Right forelimb (tissue), 1 donor: ENCODE measurements around the gene SPECC1.
"Not testable (repeated sequence)": the region's sequence is repeated elsewhere in the genome, so short reads cannot be mapped to it uniquely, and the experiment has no call there.

Source experiments
- DNase-seq: peaks from one replicate; pipeline ENCODE4 v3.0.0-alpha.2; 2018

Gene SPECC1

GRCh38 chr17:20211246-20211645 is 202.1 kb downstream of the SPECC1 start:
- no peak for DNase-seq

GRCh38 chr17:20213449-20213848 is 204.3 kb downstream of the SPECC1 start:
- no peak for DNase-seq

- DNase-seq = no peak
Observed at GRCh38 chr17:20214794-20215193, 205.6 kb downstream of the SPECC1 start.

- DNase-seq = no peak
Observed at GRCh38 chr17:20216154-20216815, 207.1 kb downstream of the SPECC1 start.

- DNase-seq = no peak
Observed at GRCh38 chr17:20216853-20217252, 207.7 kb downstream of the SPECC1 start.

- DNase-seq = no peak
Observed at GRCh38 chr17:20217677-20218076, 208.5 kb downstream of the SPECC1 start.

GRCh38 chr17:20218272-20218671 is 209.1 kb downstream of the SPECC1 start:
- DNase-seq = no peak

- DNase-seq = no peak
Observed at GRCh38 chr17:20223808-20224328, 214.7 kb downstream of the SPECC1 start.

- DNase-seq = no peak
Observed at GRCh38 chr17:20224379-20224778, 215.2 kb downstream of the SPECC1 start.

- no peak for DNase-seq
Observed at GRCh38 chr17:20225162-20226115, 216.3 kb downstream of the SPECC1 start.

- DNase-seq = peak; percentile 92
Observed at GRCh38 chr17:20226814-20227482, 217.8 kb downstream of the SPECC1 start.

- not testable (repeated sequence) for DNase-seq
Observed at GRCh38 chr17:20227720-20228370, 218.7 kb downstream of the SPECC1 start.

GRCh38 chr17:20228410-20228809 is 219.3 kb downstream of the SPECC1 start:
- DNase-seq = no peak

- no peak for DNase-seq
Observed at GRCh38 chr17:20228860-20229259, 219.7 kb downstream of the SPECC1 start.

- no peak for DNase-seq
Observed at GRCh38 chr17:20230924-20231323, 221.8 kb downstream of the SPECC1 start.

- DNase-seq = no peak
Observed at GRCh38 chr17:20232611-20233010, 223.5 kb downstream of the SPECC1 start.

GRCh38 chr17:20234276-20234675 is 225.1 kb downstream of the SPECC1 start:
- no peak for DNase-seq

- DNase-seq = no peak
Observed at GRCh38 chr17:20235747-20236146, 226.6 kb downstream of the SPECC1 start.

GRCh38 chr17:20236578-20237227 is 227.5 kb downstream of the SPECC1 start:
- no peak for DNase-seq

GRCh38 chr17:20239776-20240175 is 230.6 kb downstream of the SPECC1 start:
- not testable (repeated sequence) for DNase-seq

- DNase-seq = no peak
Observed at GRCh38 chr17:20241855-20242254, 232.7 kb downstream of the SPECC1 start.

GRCh38 chr17:20242271-20242670 is 233.1 kb downstream of the SPECC1 start:
- no peak for DNase-seq
